ENCODE results near the gene ZNF580. TPM values are rescaled to one million over a fixed set of nuclear protein-coding genes. Genes with fewer than 3 reads are reported as not detected.

The ZNF580 gene
- total RNA-seq, 1 experiment from 2014 or later: 22.8 TPM

DNA sequence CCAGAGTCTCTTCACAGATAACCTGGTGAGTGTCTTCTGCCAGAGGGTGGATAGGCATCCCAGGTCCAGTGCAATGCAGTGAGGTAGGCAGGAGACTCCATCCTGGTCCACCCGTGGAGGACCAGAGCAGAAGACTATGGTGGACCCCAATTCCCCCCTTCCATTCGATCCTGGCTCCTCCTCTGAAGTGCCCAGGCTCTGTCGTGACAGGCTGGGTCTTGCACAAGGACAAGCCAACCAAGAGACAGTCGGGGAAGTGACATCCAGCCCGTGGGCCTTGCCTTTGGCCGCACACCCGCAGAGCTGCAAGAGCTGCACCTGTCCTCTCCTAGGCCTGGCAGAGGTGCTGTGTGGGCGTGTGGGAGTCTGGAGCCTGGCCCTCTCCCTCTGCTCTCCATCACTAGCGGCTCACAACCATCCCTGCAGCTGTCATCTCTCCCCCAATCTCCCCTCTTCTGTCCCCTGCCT is 19.6 kb upstream of the ZNF580 start:
- Histone ChIP-seq H2BK15ac (ENCODE audit: low read depth, low read length) (no peak overlapping the region), H3K23me2 (ENCODE audit: insufficient read length, low read depth, low read length, poor library complexity, severe bottlenecking) (no peaks in the 10 kb centered on the region), H2AFZ (ENCODE audit: low read length) (no peak overlapping the region), H2BK5ac (ENCODE audit: insufficient read length, low read length) (no peak overlapping the region), H3K4me2 (ENCODE audit: insufficient read depth, insufficient read length, low read length) (no peak overlapping the region), H3K27me3 (ENCODE audit: insufficient read depth, low read length) (no peaks in the 10 kb centered on the region), H3K56ac (ENCODE audit: insufficient read length, low read depth, low read length) (no peak overlapping the region), H2BK20ac (ENCODE audit: low read depth, low read length, poor library complexity, severe bottlenecking) (no peak overlapping the region), H3K27ac (ENCODE audit: insufficient read length, low read depth, low read length) (no peak overlapping the region), H2BK120ac (ENCODE audit: low read depth, low read length, poor library complexity, severe bottlenecking) (no peak overlapping the region), H3K14ac (ENCODE audit: insufficient read depth, low read length) (no peak overlapping the region), H3K23ac (ENCODE audit: insufficient read length, low read depth, low read length) (no peak overlapping the region), H3K9me3 (ENCODE audit: control insufficient read depth, low read depth, low read length) (no peaks in the 10 kb centered on the region), H3K9ac (ENCODE audit: extremely low read depth, insufficient read length, low read length) (no peak overlapping the region), H3K4ac (ENCODE audit: low read depth, low read length) (no peak overlapping the region), H3K79me2 (ENCODE audit: insufficient read depth, low read length) (no peaks in the 10 kb centered on the region), H4K8ac (replicated peaks; ENCODE audit: insufficient read length, low read depth, low read length) (no peak overlapping the region), H2AK5ac (ENCODE audit: insufficient read length, low read length) (no peak overlapping the region), H4K20me1 (ENCODE audit: control insufficient read depth, insufficient read depth, insufficient read length) (no peaks in the 10 kb centered on the region), H3T11ph (ENCODE audit: low read length) (no peak overlapping the region), H3K79me1 (ENCODE audit: insufficient read depth, low read depth, low read length, poor library complexity, severe bottlenecking) (no peaks in the 10 kb centered on the region), H2BK12ac (ENCODE audit: insufficient read length, low read depth, low read length) (no peak overlapping the region), H4K5ac (ENCODE audit: insufficient read length, low read depth, low read length) (no peak overlapping the region), H4K91ac (ENCODE audit: insufficient read length, low read depth, low read length) (no peak overlapping the region), H3K18ac (ENCODE audit: insufficient read length, low read depth, low read length) (no peak overlapping the region), H3K4me1 (ENCODE audit: insufficient read depth, low read length) (no peaks in the 10 kb centered on the region)
- no CpG with 5 or more reads among the region's 9 CpGs for WGBS (ENCODE audit: extremely low coverage, insufficient read length, low lambda C conversion rate)
- Mint-ChIP-seq H3K9me3 (no peaks in the 10 kb centered on the region; a peak in 1 of 5 replicates), H3K36me3 (ENCODE audit: insufficient read depth in 1 of 3, low read depth in 3 of 3) (peaks cover 21 to 41% (median 37%) of the 10 kb centered on the region in 3 experiments), H3K27me3 (ENCODE audit: low read depth) (peaks cover 2% of the 10 kb centered on the region), H3K27ac (no peak overlapping the region), H3K4me3 (no peak overlapping the region), H3K4me1 (peaks cover 10 to 14% of the 10 kb centered on the region in 2 experiments)
- DNase-seq: no peak
- TF ChIP-seq, protein P1, sequence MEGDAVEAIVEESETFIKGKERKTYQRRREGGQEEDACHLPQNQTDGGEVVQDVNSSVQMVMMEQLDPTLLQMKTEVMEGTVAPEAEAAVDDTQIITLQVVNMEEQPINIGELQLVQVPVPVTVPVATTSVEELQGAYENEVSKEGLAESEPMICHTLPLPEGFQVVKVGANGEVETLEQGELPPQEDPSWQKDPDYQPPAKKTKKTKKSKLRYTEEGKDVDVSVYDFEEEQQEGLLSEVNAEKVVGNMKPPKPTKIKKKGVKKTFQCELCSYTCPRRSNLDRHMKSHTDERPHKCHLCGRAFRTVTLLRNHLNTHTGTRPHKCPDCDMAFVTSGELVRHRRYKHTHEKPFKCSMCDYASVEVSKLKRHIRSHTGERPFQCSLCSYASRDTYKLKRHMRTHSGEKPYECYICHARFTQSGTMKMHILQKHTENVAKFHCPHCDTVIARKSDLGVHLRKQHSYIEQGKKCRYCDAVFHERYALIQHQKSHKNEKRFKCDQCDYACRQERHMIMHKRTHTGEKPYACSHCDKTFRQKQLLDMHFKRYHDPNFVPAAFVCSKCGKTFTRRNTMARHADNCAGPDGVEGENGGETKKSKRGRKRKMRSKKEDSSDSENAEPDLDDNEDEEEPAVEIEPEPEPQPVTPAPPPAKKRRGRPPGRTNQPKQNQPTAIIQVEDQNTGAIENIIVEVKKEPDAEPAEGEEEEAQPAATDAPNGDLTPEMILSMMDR (conservative IDR thresholded peaks at IDR 0.05): no peak
